MM.1S (cell line): ENCODE data around the gene IRGQ.
A peak's percentile ranks its signal among the peaks of the same experiment; 100 is the strongest.

Source experiments
- DNase-seq: peaks from one replicate; pipeline ENCODE4 v3.0.0-alpha.2; 2015
- H2AFZ ChIP-seq: fragments of 300-600 bp; sonication (generic); 2 replicates; pipeline ENCODE4 v1.6.0; 2016; ENCODE audit warnings: antibody characterized with exemption, low read length
- H3F3A ChIP-seq: fragments of 300-600 bp; sonication (generic); 2 replicates; pipeline ENCODE4 v1.6.1; 2016; ENCODE audit warnings: mild to moderate bottlenecking, antibody characterized with exemption, low read length, moderate library complexity, mixed read lengths; ENCODE audit not compliant: insufficient read depth
- H3K27ac ChIP-seq: fragments of 300-600 bp; sonication (generic); 2 replicates; pipeline ENCODE4 v1.5.1; 2016; ENCODE audit warnings: mild to moderate bottlenecking, low read length
- H3K27me3 ChIP-seq: fragments of 300-600 bp; sonication (generic); replicated peaks from 2 replicates; pipeline ENCODE4 v1.6.0; 2016; ENCODE audit warnings: low read length; ENCODE audit not compliant: insufficient read depth
- H3K36me3 ChIP-seq: fragments of 300-600 bp; sonication (generic); replicated peaks from 2 replicates; pipeline ENCODE4 v1.6.1; 2016; ENCODE audit warnings: mild to moderate bottlenecking, low read length, mixed read lengths; ENCODE audit not compliant: insufficient read depth
- H3K4me1 ChIP-seq: fragments of 300-600 bp; sonication (generic); 2 replicates; pipeline ENCODE4 v1.6.1; 2016; ENCODE audit warnings: low read length, mixed read lengths
- H3K4me2 ChIP-seq: fragments of 300-600 bp; sonication (generic); 2 replicates; pipeline ENCODE4 v1.6.0; 2016; ENCODE audit warnings: low read depth, low read length
- H3K4me3 ChIP-seq: fragments of 300-600 bp; sonication (generic); 2 replicates; pipeline ENCODE4 v1.5.1; 2016; ENCODE audit warnings: low read length, mixed read lengths
- H3K79me2 ChIP-seq: fragments of 300-600 bp; sonication (generic); 2 replicates; pipeline ENCODE4 v1.6.1; 2016; ENCODE audit warnings: mixed run types, low read length, mixed read lengths
- H3K9ac ChIP-seq: fragments of 300-600 bp; sonication (generic); 2 replicates; pipeline ENCODE4 v1.6.1; 2016; ENCODE audit warnings: low read length, mixed read lengths
- H3K9me2 ChIP-seq: fragments of 300-600 bp; sonication (generic); replicated peaks from 2 replicates; pipeline ENCODE4 v1.6.1; 2016; ENCODE audit warnings: mild to moderate bottlenecking, low read length, mixed read lengths; ENCODE audit not compliant: insufficient read depth
- H3K9me3 ChIP-seq: fragments of 300-600 bp; sonication (generic); replicated peaks from 2 replicates; pipeline ENCODE4 v1.6.1; 2016; ENCODE audit warnings: mild to moderate bottlenecking, low read length, mixed read lengths; ENCODE audit not compliant: insufficient read depth
- H4K20me1 ChIP-seq: fragments of 300-600 bp; sonication (generic); 2 replicates; pipeline ENCODE4 v1.6.1; 2016; ENCODE audit warnings: mild to moderate bottlenecking, low read length, moderate library complexity, mixed read lengths; ENCODE audit not compliant: insufficient read depth
- CTCF ChIP-seq: fragments of 300-600 bp; sonication (generic); IDR thresholded peaks from 2 replicates; pipeline ENCODE4 v1.5.1; 2016; ENCODE audit warnings: antibody characterized with exemption, low read length, mixed read lengths
- EZH2 ChIP-seq: fragments of 300-600 bp; sonication (generic); optimal IDR thresholded peaks from 2 replicates; pipeline ENCODE3; 2017; ENCODE audit warnings: low read depth, mild to moderate bottlenecking, antibody characterized with exemption, low read length, mixed read lengths
- EZH2phosphoT487 ChIP-seq: fragments of 300-600 bp; sonication (generic); IDR thresholded peaks from 2 replicates; pipeline ENCODE4 v1.6.1; 2018; ENCODE audit warnings: antibody characterized with exemption, low read length

Gene IRGQ

GRCh38 chr19:43595999-43596841 is at the start of gene IRGQ, which contains the start of gene ZNF576:
Gene IRGQ (minus strand): TSS chr19:43596134. CDS start chr19:43595338, 796 bp downstream.
Gene ZNF576 (plus strand): TSS chr19:43596595. CDS start chr19:43597109, 514 bp downstream.
- peaks cover 7% of the 10 kb centered on the region; the same call in 1 of the 2 replicates for H3F3A ChIP-seq
- no peaks in the 10 kb centered on the region for H3K27me3 ChIP-seq
- H3K4me2 ChIP-seq, result peak within 1 kb of the TSS; percentile 98
- H4K20me1 ChIP-seq, result no peaks in the 10 kb centered on the region
- no peak for TF ChIP-seq EZH2phosphoT487
- TF ChIP-seq CTCF, result no peak
- no peak for TF ChIP-seq EZH2
- peaks cover 2% of the 10 kb centered on the region; the same call in 1 of the 2 replicates for H3K36me3 ChIP-seq
- H3K4me3 ChIP-seq, result peak within 1 kb of the TSS; percentile 95
- H3K9ac ChIP-seq, result peak within 1 kb of the TSS; percentile 95
- peaks cover 11% of the 10 kb centered on the region for H3K4me1 ChIP-seq
- peak; percentile 100 for DNase-seq
- H3K79me2 ChIP-seq, result peaks cover 59% of the 10 kb centered on the region
- no peaks in the 10 kb centered on the region for H3K9me3 ChIP-seq
- peak within 1 kb of the TSS; percentile 90 for H2AFZ ChIP-seq
- no peaks in the 10 kb centered on the region for H3K9me2 ChIP-seq
- peak within 1 kb of the TSS; percentile 86 for H3K27ac ChIP-seq

GRCh38 chr19:43644181-43644580 is 48.2 kb upstream of the IRGQ start:
- H3K9ac ChIP-seq, result no peak overlapping the region
- no peak for DNase-seq
- H3K36me3 ChIP-seq, result no peaks in the 10 kb centered on the region
- H3F3A ChIP-seq, result no peaks in the 10 kb centered on the region
- no peaks in the 10 kb centered on the region for H3K79me2 ChIP-seq
- no peaks in the 10 kb centered on the region for H3K9me2 ChIP-seq
- H3K4me3 ChIP-seq, result no peak overlapping the region
- peaks cover 12% of the 10 kb centered on the region for H3K27me3 ChIP-seq
- H2AFZ ChIP-seq, result no peak overlapping the region
- no peak overlapping the region for H3K27ac ChIP-seq
- H3K9me3 ChIP-seq, result no peaks in the 10 kb centered on the region
- H4K20me1 ChIP-seq, result no peaks in the 10 kb centered on the region
- H3K4me2 ChIP-seq, result no peak overlapping the region
- TF ChIP-seq EZH2phosphoT487 (no peak), EZH2 (no peak), CTCF (no peak)
- H3K4me1 ChIP-seq, result no peaks in the 10 kb centered on the region

GRCh38 chr19:43643326-43643725 is 47.4 kb upstream of the IRGQ start:
- H3K79me2 ChIP-seq, result no peaks in the 10 kb centered on the region
- no peaks in the 10 kb centered on the region for H3K9me3 ChIP-seq
- no peaks in the 10 kb centered on the region for H3K36me3 ChIP-seq
- no peak overlapping the region for H3K27ac ChIP-seq
- H2AFZ ChIP-seq, result no peak overlapping the region
- no peaks in the 10 kb centered on the region for H3K4me1 ChIP-seq
- no peaks in the 10 kb centered on the region for H4K20me1 ChIP-seq
- TF ChIP-seq EZH2phosphoT487, result no peak
- no peak for TF ChIP-seq CTCF
- TF ChIP-seq EZH2, result no peak
- no peak for DNase-seq
- H3K9ac ChIP-seq, result no peak overlapping the region
- no peaks in the 10 kb centered on the region for H3K9me2 ChIP-seq
- no peak overlapping the region for H3K4me2 ChIP-seq
- H3K27me3 ChIP-seq, result peaks cover 20% of the 10 kb centered on the region
- no peak overlapping the region for H3K4me3 ChIP-seq
- H3F3A ChIP-seq, result no peaks in the 10 kb centered on the region
